Measurements from ENCODE around the gene UST.
A peak's percentile ranks its signal among the peaks of the same experiment; 100 is the strongest.

Gene UST

GRCh38 chr6:148746363-148747144 is at the start of gene UST:
UST (plus strand) TSS chr6:148747030; CDS start chr6:148747431, 401 bp downstream.
- peak; percentile 45 for FAIRE-seq
- DNase-seq (ENCODE audit: insufficient read length, low spot score), result no peak

- DNase-seq (ENCODE audit: insufficient read length, low spot score), result no peak
- no peak for FAIRE-seq
Observed at GRCh38 chr6:148697895-148698440, 48.9 kb upstream of the UST start.

- no peak for FAIRE-seq
- DNase-seq (ENCODE audit: insufficient read length, low spot score), result no peak
Observed at GRCh38 chr6:148698671-148699180, 48.1 kb upstream of the UST start.

GRCh38 chr6:148700047-148700715 is 46.6 kb upstream of the UST start:
- DNase-seq (ENCODE audit: insufficient read length, low spot score) (no peak), FAIRE-seq (no peak)

GRCh38 chr6:148700741-148701311 is 46.0 kb upstream of the UST start:
- DNase-seq (ENCODE audit: insufficient read length, low spot score), result peak; percentile 61
- FAIRE-seq, result peak; percentile 48

- FAIRE-seq, result no peak
Observed at GRCh38 chr6:148701375-148701774, 45.5 kb upstream of the UST start.

GRCh38 chr6:148703900-148704299 is 42.9 kb upstream of the UST start:
- DNase-seq (ENCODE audit: insufficient read length, low spot score) (no peak), FAIRE-seq (no peak)

More at GRCh38 chr6:148701375-148701774, 45.5 kb upstream of the UST start:
- DNase-seq (ENCODE audit: insufficient read length, low spot score), result no peak

GRCh38 chr6:148704400-148705246 is 42.2 kb upstream of the UST start:
- no peak for DNase-seq (ENCODE audit: insufficient read length, low spot score)
- no peak for FAIRE-seq

GRCh38 chr6:148708707-148709106 is 38.1 kb upstream of the UST start:
- FAIRE-seq, result no peak
- DNase-seq (ENCODE audit: insufficient read length, low spot score), result no peak

GRCh38 chr6:148709577-148709976 is 37.3 kb upstream of the UST start:
- FAIRE-seq (no peak), DNase-seq (ENCODE audit: insufficient read length, low spot score) (no peak)

- no peak for FAIRE-seq
- DNase-seq (ENCODE audit: insufficient read length, low spot score), result no peak
Observed at GRCh38 chr6:148711833-148712654, 34.8 kb upstream of the UST start.

GRCh38 chr6:148713033-148713738 is 33.6 kb upstream of the UST start:
- DNase-seq (ENCODE audit: insufficient read length, low spot score) (no peak), FAIRE-seq (no peak)

- FAIRE-seq (no peak), DNase-seq (ENCODE audit: insufficient read length, low spot score) (no peak)
Observed at GRCh38 chr6:148713921-148714320, 32.9 kb upstream of the UST start.

GRCh38 chr6:148716811-148717210 is 30.0 kb upstream of the UST start:
- FAIRE-seq (no peak), DNase-seq (ENCODE audit: insufficient read length, low spot score) (no peak)

GRCh38 chr6:148720406-148720805 is 26.4 kb upstream of the UST start:
- no peak for FAIRE-seq

GRCh38 chr6:148720897-148721296 is 25.9 kb upstream of the UST start:
- no peak for FAIRE-seq
- no peak for DNase-seq (ENCODE audit: insufficient read length, low spot score)

More at GRCh38 chr6:148720406-148720805, 26.4 kb upstream of the UST start:
- no peak for DNase-seq (ENCODE audit: insufficient read length, low spot score)

GRCh38 chr6:148723484-148723883 is 23.3 kb upstream of the UST start:
- FAIRE-seq, result no peak

GRCh38 chr6:148724428-148724827 is 22.4 kb upstream of the UST start:
- DNase-seq (ENCODE audit: insufficient read length, low spot score) (no peak), FAIRE-seq (no peak)

More at GRCh38 chr6:148723484-148723883, 23.3 kb upstream of the UST start:
- DNase-seq (ENCODE audit: insufficient read length, low spot score), result no peak

- no peak for DNase-seq (ENCODE audit: insufficient read length, low spot score)
- no peak for FAIRE-seq
Observed at GRCh38 chr6:148727104-148727503, 19.7 kb upstream of the UST start.
